GM12873 (cell line): ENCODE measurements around the gene FOXF1.

ENCODE experiments used
- CTCF ChIP-seq: IDR thresholded peaks from 2 replicates; pipeline ENCODE4 v1.5.1; 2012; ENCODE audit warnings: low read depth, mild to moderate bottlenecking, moderate library complexity, low read length, control low read depth; ENCODE audit not compliant: insufficient read depth; ENCODE audit errors: missing control alignments

The FOXF1 gene

GRCh38 chr16:86470964-86471363 is 39.4 kb upstream of the FOXF1 start:
- no peak for TF ChIP-seq CTCF

GRCh38 chr16:86471896-86472295 is 38.4 kb upstream of the FOXF1 start:
- no peak for TF ChIP-seq CTCF

GRCh38 chr16:86472366-86472765 is 38.0 kb upstream of the FOXF1 start:
- no peak for TF ChIP-seq CTCF

- TF ChIP-seq CTCF: no peak
Observed at GRCh38 chr16:86476956-86477534, 33.3 kb upstream of the FOXF1 start.

- no peak for TF ChIP-seq CTCF
Observed at GRCh38 chr16:86477642-86478041, 32.7 kb upstream of the FOXF1 start.

GRCh38 chr16:86478779-86479178 is 31.5 kb upstream of the FOXF1 start:
- no peak for TF ChIP-seq CTCF

GRCh38 chr16:86479419-86479818 is 30.9 kb upstream of the FOXF1 start:
- TF ChIP-seq CTCF: no peak
